M059J (cell line): ENCODE results near the gene ITGB6. TPM values are rescaled to one million over a fixed set of nuclear protein-coding genes. Genes with fewer than 3 reads are reported as not detected.
"Not testable (repeated sequence)": the region's sequence is repeated elsewhere in the genome, so short reads cannot be mapped to it uniquely, and the experiment has no call there.

Source experiments
- DNase-seq: peaks from one replicate; pipeline ENCODE4 v3.0.0-alpha.2; 2012; ENCODE audit warnings: low read depth
- total RNA-seq: library from RNA; depleted of rRNA; stranded (reverse); fragments of >200 nt; shearing (Covaris generic); gene quantifications from 2 replicates; pipeline ENCODE4 v1.2.3, GENCODE V29; 2014

The ITGB6 gene
- total RNA-seq, 1 experiment from 2014 or later, result 1.6 TPM

DNA sequence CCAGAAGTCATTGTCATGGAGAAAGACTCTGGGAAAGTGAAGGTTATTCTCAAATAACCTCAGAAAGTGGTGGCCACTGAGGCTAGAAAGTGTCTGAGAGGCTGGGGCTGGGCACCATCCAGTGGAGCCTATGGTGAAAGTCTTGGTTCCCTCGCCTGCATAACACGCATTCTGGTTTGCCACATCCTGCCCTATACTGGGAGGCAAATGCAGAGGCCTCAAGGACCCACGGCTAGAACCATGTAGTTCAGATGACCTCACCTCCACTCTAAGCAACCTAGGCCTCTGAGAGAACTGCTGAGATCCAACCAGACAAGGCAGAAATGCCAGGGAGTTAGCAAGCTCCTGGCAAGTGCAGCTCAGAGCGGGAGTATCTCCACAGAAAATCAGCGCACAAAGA lies 5.1 kb downstream of the ITGB6 start:
- peak; percentile 53 for DNase-seq

GRCh38 chr2:160194351-160194750 lies 5.7 kb downstream of the ITGB6 start:
- peak; percentile 68 for DNase-seq

DNA sequence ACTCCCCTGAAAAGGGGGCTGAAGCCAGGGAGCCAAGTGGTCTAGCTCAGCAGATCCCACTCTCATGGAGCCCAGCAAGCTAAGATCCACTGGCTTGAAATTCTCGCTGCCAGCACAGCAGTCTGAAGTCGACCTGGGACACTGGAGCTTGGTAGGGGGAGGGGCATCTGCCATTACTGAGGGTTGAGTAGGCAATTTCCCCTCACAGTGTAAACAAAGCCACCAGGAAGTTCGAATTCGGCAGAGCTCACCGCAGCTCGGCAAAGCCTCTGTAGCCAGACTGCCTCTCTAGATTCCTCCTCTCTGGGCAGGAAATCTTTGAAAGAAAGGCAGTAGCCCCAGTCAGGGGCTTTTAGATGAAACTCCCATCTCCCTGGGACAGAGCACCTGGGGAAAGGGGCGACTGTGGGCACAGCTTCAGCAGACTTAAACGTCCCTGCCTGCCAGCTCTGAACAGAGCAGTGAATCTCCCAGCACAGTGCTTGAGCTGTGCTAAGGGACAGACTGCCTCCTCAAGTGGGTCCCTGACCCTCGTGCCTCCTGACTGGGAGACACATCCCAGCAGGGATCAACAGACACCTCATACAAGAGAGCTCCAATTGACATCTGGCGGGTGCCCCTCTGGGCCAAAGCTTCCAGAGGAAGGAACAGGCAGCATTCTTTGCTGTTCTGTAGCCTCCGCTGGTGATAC lies 18.8 kb downstream of the ITGB6 start:
- DNase-seq, result peak; percentile 15

DNA sequence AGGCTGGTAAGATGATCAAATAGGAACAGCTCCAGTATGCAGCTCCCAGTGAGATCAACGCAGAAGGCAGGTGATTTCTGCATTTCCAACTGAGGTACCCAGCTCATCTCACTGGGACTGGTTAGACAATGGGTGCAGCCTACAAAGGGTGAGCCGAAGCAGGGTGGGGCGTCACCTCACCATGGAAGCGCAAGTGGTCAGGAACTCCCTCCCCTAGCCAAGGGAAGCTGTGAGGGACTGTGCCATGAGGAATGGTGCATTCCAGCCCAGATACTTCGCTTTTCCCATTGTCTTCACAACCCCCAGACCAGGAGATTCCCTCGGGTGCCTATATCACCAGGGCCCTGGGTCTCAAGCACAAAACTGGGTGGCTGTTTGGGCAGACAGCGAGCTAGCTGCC lies 19.4 kb downstream of the ITGB6 start:
- not testable (repeated sequence) for DNase-seq

- no peak for DNase-seq
These were observed 19.9 kb downstream of the ITGB6 start for GRCh38 chr2:160180172-160180571.

GRCh38 chr2:160175169-160176134 lies 24.6 kb downstream of the ITGB6 start:
- DNase-seq, result peak; percentile 64

- peak; percentile 27 for DNase-seq
These were observed 25.8 kb downstream of the ITGB6 start for GRCh38 chr2:160174322-160174721.

DNA sequence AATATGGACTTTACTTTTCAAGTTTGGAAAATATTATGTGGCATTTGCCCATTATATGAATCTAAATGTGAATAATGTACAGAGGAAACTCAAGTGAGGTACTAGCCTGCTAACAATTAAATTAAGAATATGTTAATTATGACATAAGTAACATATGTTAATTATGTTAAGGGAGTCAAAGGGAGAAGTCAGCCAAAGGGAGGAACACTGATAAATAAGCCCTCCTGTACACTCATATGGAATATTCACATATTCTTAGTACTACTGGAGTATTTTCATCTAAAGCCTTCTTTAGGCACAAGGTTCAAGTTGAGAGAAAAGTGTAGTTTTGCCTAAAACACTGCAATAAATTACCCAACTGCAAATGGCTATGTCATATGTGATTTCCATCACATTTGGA lies 30.1 kb downstream of the ITGB6 start:
- DNase-seq, result no peak

- DNase-seq, result no peak
These were observed 30.6 kb downstream of the ITGB6 start for GRCh38 chr2:160169471-160169870.

DNA sequence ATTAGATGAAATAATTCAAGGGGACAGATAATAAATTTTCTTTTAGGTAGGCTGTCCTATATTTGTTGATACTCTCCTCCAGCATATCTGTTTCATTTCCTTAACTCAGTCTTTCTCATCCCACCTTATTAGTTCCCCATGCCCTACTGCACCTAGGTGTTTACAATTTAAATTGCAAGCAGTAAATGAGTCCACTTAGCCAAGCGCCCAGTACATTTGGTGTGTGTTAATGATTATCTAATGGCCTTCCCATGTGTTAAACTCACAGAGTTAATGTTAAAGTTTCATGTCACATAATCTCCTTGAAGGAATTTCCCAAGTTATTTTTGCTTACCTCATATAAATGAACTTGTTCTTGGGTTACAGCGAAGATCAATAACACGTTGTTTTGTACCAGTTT lies 31.2 kb downstream of the ITGB6 start:
- no peak for DNase-seq

- DNase-seq, result no peak
These were observed 32.9 kb downstream of the ITGB6 start for GRCh38 chr2:160167089-160167740.

DNA sequence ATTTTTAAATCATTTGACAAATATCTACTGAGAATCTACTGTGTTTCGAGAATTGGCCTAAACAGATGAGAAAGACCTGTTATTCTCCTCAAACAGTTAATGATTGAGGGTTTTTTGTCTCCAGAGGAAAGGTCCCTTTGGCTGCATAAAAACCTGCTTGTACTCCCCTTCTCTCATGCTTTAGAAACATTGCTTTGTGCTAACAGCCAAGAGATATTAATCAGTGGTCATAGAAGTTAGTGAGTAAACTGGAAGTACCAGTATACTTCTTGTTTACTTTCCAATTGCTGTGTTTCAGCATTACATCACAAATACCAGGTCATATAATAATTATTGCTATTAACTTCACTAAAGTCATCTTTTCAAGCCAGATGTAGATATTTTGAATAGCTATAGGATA lies 34.1 kb downstream of the ITGB6 start:
- DNase-seq, result no peak

DNA sequence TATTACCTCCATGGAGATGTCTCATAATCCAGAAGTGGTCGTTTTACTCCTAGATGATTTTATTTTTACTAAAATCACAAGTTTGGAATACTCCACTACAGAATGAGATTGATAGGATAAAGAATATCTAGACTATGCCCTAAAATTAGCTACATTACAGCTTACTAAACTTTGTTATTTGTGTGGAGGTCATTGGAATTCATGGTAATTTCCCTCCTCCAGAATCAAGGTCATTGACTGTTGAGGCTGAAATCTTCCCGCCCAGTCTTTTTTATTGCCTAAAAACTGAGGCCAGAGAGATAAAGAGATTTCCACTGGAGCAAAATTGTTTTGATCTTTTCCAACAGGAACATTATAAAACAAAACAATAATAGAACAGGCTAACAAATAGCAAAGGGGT lies 35.0 kb downstream of the ITGB6 start:
- no peak for DNase-seq

- peak; percentile 87 for DNase-seq
These were observed 41.9 kb downstream of the ITGB6 start for GRCh38 chr2:160157861-160158829.

DNA sequence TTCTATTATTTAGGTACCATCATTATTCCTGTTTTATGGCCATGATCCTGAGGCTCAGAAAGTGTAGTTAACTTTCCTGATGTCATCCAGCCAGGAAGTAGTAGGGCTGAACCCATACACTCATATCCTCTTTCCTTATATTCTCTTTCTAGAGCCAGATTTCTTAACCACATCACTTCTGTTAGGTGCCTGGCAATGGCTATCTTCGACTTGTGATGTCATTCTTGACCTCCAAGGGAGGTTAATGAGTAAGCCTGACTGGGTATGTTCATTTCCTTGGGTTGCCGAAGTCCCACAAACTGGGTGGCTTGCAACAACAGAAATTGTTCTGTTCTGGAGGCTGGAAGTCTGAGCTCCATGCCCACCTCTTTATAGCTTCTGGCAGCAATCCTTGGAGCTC lies 43.4 kb downstream of the ITGB6 start:
- DNase-seq, result peak; percentile 90

DNA sequence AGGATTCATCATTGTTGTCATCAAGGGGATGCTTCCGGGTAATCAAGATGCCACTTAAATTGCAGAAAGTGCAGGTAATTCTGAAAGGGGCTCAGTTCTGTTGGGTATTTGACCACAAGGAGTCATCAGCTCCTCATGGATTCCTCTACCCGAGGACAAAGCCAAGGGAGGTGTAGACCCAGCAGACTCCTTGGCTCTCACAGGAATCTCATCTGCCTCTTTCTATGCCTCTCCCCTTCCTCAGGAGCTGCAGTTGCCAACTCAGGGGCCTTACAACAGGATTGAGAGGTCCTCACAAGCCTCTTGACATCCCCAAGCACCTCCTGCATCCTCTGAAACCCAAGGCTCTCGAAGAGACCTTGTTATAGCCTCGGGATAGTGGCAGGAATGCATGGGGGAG lies 44.0 kb downstream of the ITGB6 start:
- DNase-seq, result peak; percentile 55

- DNase-seq, result not testable (repeated sequence)
These were observed 51.7 kb downstream of the ITGB6 start for GRCh38 chr2:160148419-160148818.

DNA sequence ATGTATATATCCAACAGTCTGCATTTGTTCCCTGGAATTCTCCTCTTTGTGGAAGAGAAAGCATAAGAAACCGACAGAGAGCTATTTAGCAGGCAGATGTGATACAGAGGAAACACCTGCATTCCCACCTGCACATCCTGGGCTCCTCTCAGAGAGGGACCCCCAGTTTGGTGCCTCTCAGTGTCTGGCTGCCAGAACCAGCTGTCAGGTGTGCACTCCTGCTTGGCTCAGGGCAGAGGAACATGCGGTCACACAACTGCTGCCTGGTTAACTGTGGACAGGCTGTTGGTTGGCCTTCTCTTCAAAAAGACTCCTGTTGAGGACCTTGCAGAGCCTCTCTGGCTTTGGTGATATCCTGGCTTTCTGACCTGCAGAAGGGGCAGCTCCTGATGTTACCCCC lies 54.6 kb downstream of the ITGB6 start:
- DNase-seq, result no peak

- no peak for DNase-seq
These were observed 55.6 kb downstream of the ITGB6 start for GRCh38 chr2:160144280-160144990.

DNA sequence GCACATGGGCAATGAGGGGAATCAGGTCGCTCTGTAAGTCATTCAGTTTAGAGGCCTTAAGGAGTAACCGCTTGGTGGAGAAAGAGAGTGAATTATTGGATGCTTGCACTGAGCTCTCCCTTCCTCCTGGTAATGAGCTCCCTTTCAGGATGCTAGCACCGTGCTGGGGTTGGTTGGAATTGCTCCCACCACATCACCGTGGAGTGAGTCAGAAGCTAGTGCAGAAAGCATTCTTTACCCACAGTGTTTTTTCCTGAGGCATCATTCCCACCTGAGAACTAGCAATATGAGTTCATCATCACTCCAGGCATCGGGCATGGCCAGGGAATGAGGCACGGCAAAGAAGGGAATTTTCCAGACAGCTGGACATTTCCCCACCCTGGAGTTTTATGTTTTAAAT lies 57.6 kb downstream of the ITGB6 start:
- peak; percentile 79 for DNase-seq

DNA sequence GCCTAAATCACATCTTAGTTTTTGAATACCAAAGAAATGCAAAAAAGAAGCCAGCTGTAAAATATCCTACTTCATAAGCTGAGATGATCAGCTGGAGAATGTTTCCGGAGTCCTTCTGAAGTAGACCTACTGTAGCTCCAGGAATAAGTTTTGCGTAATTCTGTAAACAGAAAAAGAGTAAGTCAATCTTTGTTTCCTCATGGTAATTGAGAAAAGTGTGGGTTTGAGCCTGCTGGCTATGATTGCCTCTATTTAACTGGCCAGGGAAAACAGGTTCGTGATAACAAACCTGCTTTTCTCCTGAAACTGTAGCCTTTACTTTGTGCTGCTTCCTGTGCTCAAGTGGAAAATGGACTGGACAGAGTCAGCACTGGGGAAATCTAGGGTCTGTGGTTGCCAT lies 58.2 kb downstream of the ITGB6 start:
- DNase-seq, result no peak
